C4-2B (cell line): ENCODE measurements around the gene KRI1.

ENCODE experiments used
- CTCF ChIP-seq: fragments of 450-650 bp; conservative IDR thresholded peaks from 2 replicates; pipeline ENCODE4 v1.5.1; 2017; ENCODE audit warnings: mild to moderate bottlenecking
- ZFX ChIP-seq: fragments of 450-650 bp; IDR thresholded peaks from 2 replicates; pipeline ENCODE4 v1.6.1; 2017

- TF ChIP-seq CTCF (no peak), ZFX (no peak)
Measured at GRCh38 chr19:10550336-10550735, 15.5 kb downstream of the KRI1 start.
